ENCODE measurements around the gene PELI3. TPM values are rescaled to one million over a fixed set of nuclear protein-coding genes. Genes with fewer than 3 reads are reported as not detected.

Gene PELI3
- polyA plus RNA-seq, 3 donors, result 11.3 to 13.2 (median 12.6) TPM

GRCh38 chr11:66480117-66480938 lies 13.6 kb downstream of the PELI3 start, which contains the start of gene DPP3:
Gene DPP3, plus strand, starts transcription at chr11:66480434. Its CDS starts 1,767 bp downstream, at chr11:66482201.
- Mint-ChIP-seq H3K9me3 (no peaks in the 10 kb centered on the region), H3K27me3 (ENCODE audit: low read depth in 3 of 3) (peaks cover 0 to 5% (median 0%) of the 10 kb centered on the region in 3 donors), H3K27ac (peak within 1 kb of the TSS; percentile 90 to 96 (median 92)), H3K4me3 (peak within 1 kb of the TSS; percentile 85 to 89), H3K4me1 (peaks cover 18% of the 10 kb centered on the region), H3K36me3 (peaks cover 18 to 33% of the 10 kb centered on the region in 2 donors)
- DNase-seq, result peak; percentile 96 to 98 (median 96)
- peaks cover 14% of the 10 kb centered on the region for H3K79me2 ChIP-seq (ENCODE audit: insufficient read depth, low read length)
- peak within 1 kb of the TSS; percentile 97 for H3K9ac ChIP-seq (ENCODE audit: insufficient read depth, low read length, poor library complexity, severe bottlenecking)
- TF ChIP-seq, protein P1, sequence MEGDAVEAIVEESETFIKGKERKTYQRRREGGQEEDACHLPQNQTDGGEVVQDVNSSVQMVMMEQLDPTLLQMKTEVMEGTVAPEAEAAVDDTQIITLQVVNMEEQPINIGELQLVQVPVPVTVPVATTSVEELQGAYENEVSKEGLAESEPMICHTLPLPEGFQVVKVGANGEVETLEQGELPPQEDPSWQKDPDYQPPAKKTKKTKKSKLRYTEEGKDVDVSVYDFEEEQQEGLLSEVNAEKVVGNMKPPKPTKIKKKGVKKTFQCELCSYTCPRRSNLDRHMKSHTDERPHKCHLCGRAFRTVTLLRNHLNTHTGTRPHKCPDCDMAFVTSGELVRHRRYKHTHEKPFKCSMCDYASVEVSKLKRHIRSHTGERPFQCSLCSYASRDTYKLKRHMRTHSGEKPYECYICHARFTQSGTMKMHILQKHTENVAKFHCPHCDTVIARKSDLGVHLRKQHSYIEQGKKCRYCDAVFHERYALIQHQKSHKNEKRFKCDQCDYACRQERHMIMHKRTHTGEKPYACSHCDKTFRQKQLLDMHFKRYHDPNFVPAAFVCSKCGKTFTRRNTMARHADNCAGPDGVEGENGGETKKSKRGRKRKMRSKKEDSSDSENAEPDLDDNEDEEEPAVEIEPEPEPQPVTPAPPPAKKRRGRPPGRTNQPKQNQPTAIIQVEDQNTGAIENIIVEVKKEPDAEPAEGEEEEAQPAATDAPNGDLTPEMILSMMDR (IDR thresholded peaks at IDR 0.05), result no peak
- H4K20me1 ChIP-seq (ENCODE audit: insufficient read depth, low read length), result peaks cover 11% of the 10 kb centered on the region
- H2AFZ ChIP-seq (ENCODE audit: insufficient read depth, low read depth, low read length, poor library complexity, severe bottlenecking), result peak within 1 kb of the TSS; percentile 89
- peak within 1 kb of the TSS; percentile 51 to 87 (median 77) for H3K4me3 ChIP-seq (replicated peaks in 1 of 3; ENCODE audit: low read depth in 2 of 3, low read length in 3 of 3)
- under 1% methylated on average over 53 of the region's 62 CpGs for WGBS (ENCODE audit: insufficient coverage)
- H3K27ac ChIP-seq (ENCODE audit: low read depth in 1 of 2, low read length in 2 of 2), result peak within 1 kb of the TSS; percentile 82 to 96
- intact Hi-C loops (cut with micrococcal nuclease), result loop anchor here (1.0 to 2.0 kb wide), 2 partner anchors 14 to 41 kb away; partner anchors contain the start of gene PELI3 (in 2 of the 2)
- H3K4me2 ChIP-seq (replicated peaks; ENCODE audit: extremely low read depth, low read length, poor library complexity, severe bottlenecking), result peak within 1 kb of the TSS; percentile 91
- no peaks in the 10 kb centered on the region for H3K27me3 ChIP-seq (ENCODE audit: control insufficient read depth in 2 of 2, insufficient read depth in 2 of 2, low read length in 2 of 2)
- peaks cover 19 to 24% of the 10 kb centered on the region in 2 donors for H3K4me1 ChIP-seq (ENCODE audit: control insufficient read depth in 1 of 2, insufficient read depth in 2 of 2, low read length in 2 of 2)
- H3K9me3 ChIP-seq (replicated peaks in 1 of 2; ENCODE audit: control insufficient read depth in 1 of 2, insufficient read depth in 1 of 2, low read length in 2 of 2), result no peaks in the 10 kb centered on the region
- H3K36me3 ChIP-seq (replicated peaks in 1 of 2; ENCODE audit: control insufficient read depth in 1 of 2, insufficient read depth in 2 of 2, low read length in 2 of 2), result peaks cover 5 to 26% of the 10 kb centered on the region in 2 donors

- H3K4me1 ChIP-seq (ENCODE audit: control insufficient read depth in 1 of 2, insufficient read depth in 2 of 2, low read length in 2 of 2), result peaks cover 8 to 12% of the 10 kb centered on the region in 2 donors
- DNase-seq, result no peak
- H3K36me3 Mint-ChIP-seq, result peaks cover 48 to 66% of the 10 kb centered on the region in 2 donors
Observed at GRCh38 chr11:66484806-66485380, 18.2 kb downstream of the PELI3 start.

More at GRCh38 chr11:66484806-66485380, 18.2 kb downstream of the PELI3 start:
- TF ChIP-seq, protein P1 (IDR thresholded peaks at IDR 0.05), result no peak
- peaks cover 4% of the 10 kb centered on the region for H3K4me1 Mint-ChIP-seq
- no peak overlapping the region for H3K9ac ChIP-seq (ENCODE audit: insufficient read depth, low read length, poor library complexity, severe bottlenecking)
- peaks cover 32 to 72% of the 10 kb centered on the region in 2 donors for H3K36me3 ChIP-seq (replicated peaks in 1 of 2; ENCODE audit: control insufficient read depth in 1 of 2, insufficient read depth in 2 of 2, low read length in 2 of 2)
- no peak overlapping the region for H3K4me3 Mint-ChIP-seq
- H3K9me3 Mint-ChIP-seq, result no peaks in the 10 kb centered on the region
- no peak overlapping the region for H3K27ac ChIP-seq (ENCODE audit: low read depth in 1 of 2, low read length in 2 of 2)
- no peaks in the 10 kb centered on the region for H3K9me3 ChIP-seq (replicated peaks in 1 of 2; ENCODE audit: control insufficient read depth in 1 of 2, insufficient read depth in 1 of 2, low read length in 2 of 2)
- no peak overlapping the region for H3K4me2 ChIP-seq (replicated peaks; ENCODE audit: extremely low read depth, low read length, poor library complexity, severe bottlenecking)
- H4K20me1 ChIP-seq (ENCODE audit: insufficient read depth, low read length), result no peaks in the 10 kb centered on the region
- intact Hi-C loops (cut with micrococcal nuclease), result no loop called here
- WGBS (ENCODE audit: insufficient coverage), result no CpG with 5 or more reads among the region's 7 CpGs
- H3K27ac Mint-ChIP-seq, result peak overlapping the region in 1 of 7 donors; percentile 36
- H3K27me3 ChIP-seq (ENCODE audit: control insufficient read depth in 2 of 2, insufficient read depth in 2 of 2, low read length in 2 of 2), result no peaks in the 10 kb centered on the region
- H3K79me2 ChIP-seq (ENCODE audit: insufficient read depth, low read length), result peaks cover 3% of the 10 kb centered on the region
- peaks cover 0 to 2% (median 0%) of the 10 kb centered on the region in 3 donors for H3K27me3 Mint-ChIP-seq (ENCODE audit: low read depth in 3 of 3)
- H3K4me3 ChIP-seq (replicated peaks in 1 of 3; ENCODE audit: low read depth in 2 of 3, low read length in 3 of 3), result no peak overlapping the region
- no peak overlapping the region for H2AFZ ChIP-seq (ENCODE audit: insufficient read depth, low read depth, low read length, poor library complexity, severe bottlenecking)
